SU-DHL-6 (cell line): ENCODE measurements around the gene OSBPL6.

ENCODE experiments used
- H2AFZ ChIP-seq: fragments of 200-600 bp; sonication (generic); 2 replicates; pipeline ENCODE4 v1.6.1; 2014; ENCODE audit warnings: low read depth, mild to moderate bottlenecking, moderate library complexity, mixed read lengths, antibody characterized with exemption, low read length; ENCODE audit not compliant: severe bottlenecking
- H3F3A ChIP-seq: fragments of 200-600 bp; shearing (Covaris generic); 2 replicates; pipeline ENCODE4 v1.6.0; 2016; ENCODE audit warnings: antibody characterized with exemption, mild to moderate bottlenecking; ENCODE audit not compliant: insufficient read depth
- H3K27ac ChIP-seq: fragments of 200-600 bp; sonication (generic); 2 replicates; pipeline ENCODE4 v1.5.1; 2016; ENCODE audit warnings: low read depth, mild to moderate bottlenecking, low read length, moderate library complexity, mixed read lengths
- H3K27me3 ChIP-seq: fragments of 200-600 bp; sonication (generic), shearing (Covaris generic); 2 replicates; pipeline ENCODE4 v1.6.0; 2014; ENCODE audit warnings: mild to moderate bottlenecking, low read length
- H3K36me3 ChIP-seq: fragments of 200-600 bp; sonication (generic); 2 replicates; pipeline ENCODE4 v1.6.1; 2014; ENCODE audit warnings: mild to moderate bottlenecking, low read length, mixed read lengths
- H3K4me2 ChIP-seq: fragments of 300-600, 200-600 bp; shearing (Covaris generic), sonication (generic); 2 replicates; pipeline ENCODE4 v1.6.0; 2014; ENCODE audit warnings: low read length, low read depth, mild to moderate bottlenecking; ENCODE audit not compliant: poor library complexity, severe bottlenecking
- H3K4me3 ChIP-seq: fragments of 200-600 bp; sonication (generic); 2 replicates; pipeline ENCODE4 v1.5.1; 2014; ENCODE audit warnings: antibody characterized with exemption, low read length, mild to moderate bottlenecking, mixed read lengths; ENCODE audit not compliant: insufficient read depth, poor library complexity, severe bottlenecking
- H3K79me2 ChIP-seq: fragments of 200-600 bp; sonication (generic); 2 replicates; pipeline ENCODE4 v1.6.1; 2014; ENCODE audit warnings: mild to moderate bottlenecking, low read length, moderate library complexity; ENCODE audit not compliant: insufficient read depth
- H3K9ac ChIP-seq: fragments of 200-600 bp; sonication (generic); 2 replicates; pipeline ENCODE4 v1.7.0; 2014; ENCODE audit warnings: mild to moderate bottlenecking, low read length
- H3K9me2 ChIP-seq: fragments of 200-600 bp; sonication (generic); replicated peaks from 2 replicates; pipeline ENCODE4 v1.6.1; 2014; ENCODE audit warnings: low read length; ENCODE audit not compliant: insufficient read depth
- H3K9me3 ChIP-seq: fragments of 200-600 bp; sonication (generic); 2 replicates; pipeline ENCODE4 v1.6.1; 2014; ENCODE audit warnings: low read length, mixed read lengths; ENCODE audit not compliant: insufficient read depth
- H4K20me1 ChIP-seq: fragments of 200-600 bp; sonication (generic); 2 replicates; pipeline ENCODE4 v1.6.1; 2014; ENCODE audit warnings: low read depth, mild to moderate bottlenecking, antibody characterized with exemption, low read length, moderate library complexity, mixed read lengths
- CTCF ChIP-seq: fragments of 200-600 bp; sonication (generic); IDR thresholded peaks from one replicate; pipeline ENCODE4 v1.5.1; 2017; ENCODE audit warnings: antibody characterized with exemption, mild to moderate bottlenecking, low read length, moderate library complexity; ENCODE audit not compliant: insufficient read depth, poor library complexity, severe bottlenecking
- EZH2phosphoT487 ChIP-seq: fragments of 200-600 bp; sonication (generic), shearing (Covaris generic); conservative IDR thresholded peaks from 2 replicates; pipeline ENCODE4 v1.6.1; 2018; ENCODE audit warnings: mild to moderate bottlenecking, antibody characterized with exemption, low read length, moderate library complexity, mixed read lengths

Gene OSBPL6

GRCh38 chr2:178229927-178230326 lies 35.6 kb downstream of the OSBPL6 start:
- no peak overlapping the region for H3K27ac ChIP-seq

GRCh38 chr2:178230396-178230795 lies 36.1 kb downstream of the OSBPL6 start:
- H3F3A ChIP-seq = no peaks in the 10 kb centered on the region
- no peaks in the 10 kb centered on the region for H3K79me2 ChIP-seq
- no peak overlapping the region for H3K27ac ChIP-seq
- no peak overlapping the region for H3K4me2 ChIP-seq
- no peaks in the 10 kb centered on the region for H3K27me3 ChIP-seq
- no peak overlapping the region for H2AFZ ChIP-seq
- H3K4me3 ChIP-seq = no peak overlapping the region
- no peaks in the 10 kb centered on the region for H3K9me2 ChIP-seq
- H3K9ac ChIP-seq = no peak overlapping the region
- H3K9me3 ChIP-seq = no peaks in the 10 kb centered on the region
- H3K36me3 ChIP-seq = no peaks in the 10 kb centered on the region
- no peak for TF ChIP-seq CTCF
- H4K20me1 ChIP-seq = no peaks in the 10 kb centered on the region

More at GRCh38 chr2:178229927-178230326, 35.6 kb downstream of the OSBPL6 start:
- Histone ChIP-seq H3K9ac (no peak overlapping the region), H3K9me3 (no peaks in the 10 kb centered on the region), H2AFZ (no peak overlapping the region), H3K79me2 (no peaks in the 10 kb centered on the region), H3F3A (no peaks in the 10 kb centered on the region), H4K20me1 (no peaks in the 10 kb centered on the region), H3K4me3 (no peak overlapping the region), H3K27me3 (no peaks in the 10 kb centered on the region), H3K4me2 (no peak overlapping the region), H3K36me3 (no peaks in the 10 kb centered on the region), H3K9me2 (no peaks in the 10 kb centered on the region)
- TF ChIP-seq CTCF = no peak
- TF ChIP-seq EZH2phosphoT487 = no peak

- TF ChIP-seq CTCF = no peak
- TF ChIP-seq EZH2phosphoT487 = no peak
- H3K79me2 ChIP-seq = no peaks in the 10 kb centered on the region
Observed at GRCh38 chr2:178233428-178233827, 39.1 kb downstream of the OSBPL6 start.

GRCh38 chr2:178234648-178235047 lies 40.3 kb downstream of the OSBPL6 start:
- H3K4me3 ChIP-seq = no peak overlapping the region
- H2AFZ ChIP-seq = no peak overlapping the region
- H3K9me2 ChIP-seq = no peaks in the 10 kb centered on the region
- no peak overlapping the region for H3K27ac ChIP-seq
- no peak overlapping the region for H3K4me2 ChIP-seq
- no peaks in the 10 kb centered on the region for H3K9me3 ChIP-seq
- H3K9ac ChIP-seq = no peak overlapping the region
- TF ChIP-seq EZH2phosphoT487 (no peak), CTCF (no peak)
- no peaks in the 10 kb centered on the region for H4K20me1 ChIP-seq
- H3K36me3 ChIP-seq = no peaks in the 10 kb centered on the region
- H3F3A ChIP-seq = no peaks in the 10 kb centered on the region
- H3K27me3 ChIP-seq = no peaks in the 10 kb centered on the region
- H3K79me2 ChIP-seq = no peaks in the 10 kb centered on the region

More at GRCh38 chr2:178233428-178233827, 39.1 kb downstream of the OSBPL6 start:
- Histone ChIP-seq H3K9me2 (no peaks in the 10 kb centered on the region), H3K4me2 (no peak overlapping the region), H2AFZ (no peak overlapping the region), H4K20me1 (no peaks in the 10 kb centered on the region), H3K27me3 (no peaks in the 10 kb centered on the region), H3K36me3 (no peaks in the 10 kb centered on the region), H3F3A (no peaks in the 10 kb centered on the region), H3K9ac (no peak overlapping the region), H3K9me3 (no peaks in the 10 kb centered on the region), H3K27ac (no peak overlapping the region), H3K4me3 (no peak overlapping the region)
